Measurements from ENCODE around the gene OR10H1. TPM values are rescaled to one million over a fixed set of nuclear protein-coding genes. Genes with fewer than 3 reads are reported as not detected.
"Not testable (repeated sequence)": the region's sequence is repeated elsewhere in the genome, so short reads cannot be mapped to it uniquely, and the experiment has no call there.

The OR10H1 gene
- polyA plus RNA-seq, 1 donor = not detected

- no peaks in the 10 kb centered on the region for H3K4me1 ChIP-seq (ENCODE audit: control insufficient read depth, insufficient read depth, low read length)
- WGBS (ENCODE audit: insufficient coverage, low lambda C conversion rate) = no CpG with 5 or more reads among the region's 4 CpGs
- DNase-seq = peak; percentile 28 to 43
These were observed 26.7 kb downstream of the OR10H1 start for GRCh38 chr19:15788594-15789270.

GRCh38 chr19:15787611-15788155, 27.8 kb downstream of the OR10H1 start, which contains the start of gene OR10H5:
OR10H5 (plus strand) TSS chr19:15787661; CDS start chr19:15794049, 6,388 bp downstream.
- H3K36me3 ChIP-seq (ENCODE audit: control insufficient read depth, insufficient read depth, low read length) = no peaks in the 10 kb centered on the region
- WGBS (ENCODE audit: insufficient coverage, low lambda C conversion rate) = 80% methylated on average over 1 of the region's 6 CpGs
- no peak for DNase-seq
- no peaks in the 10 kb centered on the region for H3K4me1 ChIP-seq (ENCODE audit: control insufficient read depth, insufficient read depth, low read length)
- H3K4me3 ChIP-seq (ENCODE audit: low read length) = no peak within 1 kb of the TSS
- no peaks in the 10 kb centered on the region for H3K9me3 ChIP-seq (ENCODE audit: control insufficient read depth, low read depth, low read length)
- H3K27me3 ChIP-seq (ENCODE audit: control insufficient read depth, insufficient read depth, low read length) = no peaks in the 10 kb centered on the region
- H3K27ac ChIP-seq (ENCODE audit: low read length) = no peak within 1 kb of the TSS

More at GRCh38 chr19:15788594-15789270, 26.7 kb downstream of the OR10H1 start:
- Histone ChIP-seq H3K27ac (ENCODE audit: low read length) (no peak overlapping the region), H3K36me3 (ENCODE audit: control insufficient read depth, insufficient read depth, low read length) (no peaks in the 10 kb centered on the region), H3K27me3 (ENCODE audit: control insufficient read depth, insufficient read depth, low read length) (no peaks in the 10 kb centered on the region), H3K4me3 (ENCODE audit: low read length) (no peak overlapping the region), H3K9me3 (ENCODE audit: control insufficient read depth, low read depth, low read length) (no peaks in the 10 kb centered on the region)

- H3K4me3 ChIP-seq (ENCODE audit: low read length); H3K4me1 ChIP-seq (ENCODE audit: control insufficient read depth, insufficient read depth, low read length); H3K36me3 ChIP-seq (ENCODE audit: control insufficient read depth, insufficient read depth, low read length); H3K27ac ChIP-seq (ENCODE audit: low read length); H3K9me3 ChIP-seq (ENCODE audit: control insufficient read depth, low read depth, low read length); H3K27me3 ChIP-seq (ENCODE audit: control insufficient read depth, insufficient read depth, low read length); DNase-seq: not testable (repeated sequence)
- WGBS (ENCODE audit: insufficient coverage, low lambda C conversion rate) = 40% methylated on average over 1 of the region's 7 CpGs
These were observed 32.6 kb downstream of the OR10H1 start for GRCh38 chr19:15782896-15783295.

DNA sequence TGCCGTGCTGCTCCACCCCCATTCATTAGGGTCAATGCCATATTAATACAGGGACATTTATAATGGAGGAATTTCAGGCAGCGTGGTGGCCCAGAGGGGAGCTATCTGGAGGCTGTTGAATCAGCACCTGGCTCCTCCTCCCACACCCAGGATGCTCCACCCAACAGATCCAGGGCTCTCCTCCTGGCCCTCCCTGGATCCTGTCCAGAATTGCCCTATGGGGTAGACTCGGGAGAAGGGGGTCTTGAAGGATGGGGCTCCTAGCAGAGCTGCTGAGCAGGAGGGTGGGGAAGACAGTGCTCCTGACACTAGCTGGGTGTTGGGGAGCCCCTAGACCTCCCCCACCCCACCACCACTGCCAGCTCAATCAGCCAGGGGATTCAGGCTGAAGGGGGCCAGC, 33.3 kb downstream of the OR10H1 start:
- Histone ChIP-seq H3K27ac (ENCODE audit: low read length) (no peak overlapping the region), H3K4me1 (ENCODE audit: control insufficient read depth, insufficient read depth, low read length) (no peaks in the 10 kb centered on the region), H3K4me3 (ENCODE audit: low read length) (no peak overlapping the region), H3K9me3 (ENCODE audit: control insufficient read depth, low read depth, low read length) (no peaks in the 10 kb centered on the region), H3K36me3 (ENCODE audit: control insufficient read depth, insufficient read depth, low read length) (no peaks in the 10 kb centered on the region), H3K27me3 (ENCODE audit: control insufficient read depth, insufficient read depth, low read length) (no peaks in the 10 kb centered on the region)
- no peak for DNase-seq
- WGBS (ENCODE audit: insufficient coverage, low lambda C conversion rate) = no CpG with 5 or more reads among the region's 3 CpGs

- H3K27me3 ChIP-seq (ENCODE audit: control insufficient read depth, insufficient read depth, low read length) = no peaks in the 10 kb centered on the region
- no peaks in the 10 kb centered on the region for H3K9me3 ChIP-seq (ENCODE audit: control insufficient read depth, low read depth, low read length)
- no peak overlapping the region for H3K4me3 ChIP-seq (ENCODE audit: low read length)
- DNase-seq = no peak
- WGBS (ENCODE audit: insufficient coverage, low lambda C conversion rate) = no CpG with 5 or more reads among the region's 5 CpGs
- H3K36me3 ChIP-seq (ENCODE audit: control insufficient read depth, insufficient read depth, low read length) = no peaks in the 10 kb centered on the region
- no peak overlapping the region for H3K27ac ChIP-seq (ENCODE audit: low read length)
- no peaks in the 10 kb centered on the region for H3K4me1 ChIP-seq (ENCODE audit: control insufficient read depth, insufficient read depth, low read length)
These were observed 33.8 kb downstream of the OR10H1 start for GRCh38 chr19:15781661-15782060.

GRCh38 chr19:15780610-15781418, 34.6 kb downstream of the OR10H1 start:
- WGBS (ENCODE audit: insufficient coverage, low lambda C conversion rate) = no CpG with 5 or more reads among the region's 7 CpGs
- Histone ChIP-seq H3K27me3 (ENCODE audit: control insufficient read depth, insufficient read depth, low read length) (no peaks in the 10 kb centered on the region), H3K27ac (ENCODE audit: low read length) (no peak overlapping the region), H3K36me3 (ENCODE audit: control insufficient read depth, insufficient read depth, low read length) (no peaks in the 10 kb centered on the region), H3K4me1 (ENCODE audit: control insufficient read depth, insufficient read depth, low read length) (no peaks in the 10 kb centered on the region), H3K9me3 (ENCODE audit: control insufficient read depth, low read depth, low read length) (no peaks in the 10 kb centered on the region), H3K4me3 (ENCODE audit: low read length) (no peak overlapping the region)
- no peak for DNase-seq

DNA sequence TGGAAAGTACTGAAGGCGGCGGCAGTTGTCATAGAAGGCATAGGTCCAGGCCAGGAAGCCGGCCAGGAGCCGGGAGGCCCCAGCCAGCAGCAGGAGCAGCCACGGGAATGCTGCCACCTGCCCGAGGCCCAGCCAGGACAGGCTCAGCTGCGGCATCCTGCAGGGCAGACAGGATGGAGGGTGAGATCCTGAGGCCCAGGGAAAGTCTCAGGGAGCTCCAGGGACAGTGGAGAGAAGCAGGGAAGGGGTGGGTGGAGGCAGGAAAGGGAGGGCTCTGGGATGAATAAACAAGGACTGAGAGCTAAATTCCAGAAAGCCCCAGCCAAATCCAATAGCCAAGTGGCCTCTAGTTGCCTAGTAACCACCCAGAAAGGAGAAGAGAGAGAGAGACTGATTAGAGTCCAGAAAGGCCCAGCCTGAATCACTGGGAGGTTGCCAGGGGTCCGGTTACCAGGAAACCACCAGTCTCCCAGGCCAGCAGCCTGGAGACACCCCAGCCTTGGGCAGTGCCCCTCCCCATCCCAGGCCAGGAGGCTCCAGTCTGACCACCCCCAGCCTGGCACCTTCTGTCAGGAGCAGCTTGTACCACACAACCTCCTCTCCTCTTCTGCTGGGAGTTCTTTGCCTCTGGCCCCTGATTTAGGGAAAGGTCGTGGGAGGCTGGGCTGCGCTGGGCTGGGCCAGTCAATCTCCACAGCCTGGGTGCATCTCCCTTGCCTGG, 35.5 kb downstream of the OR10H1 start:
- no peaks in the 10 kb centered on the region for H3K9me3 ChIP-seq (ENCODE audit: control insufficient read depth, low read depth, low read length)
- no peaks in the 10 kb centered on the region for H3K27me3 ChIP-seq (ENCODE audit: control insufficient read depth, insufficient read depth, low read length)
- no CpG with 5 or more reads among the region's 10 CpGs for WGBS (ENCODE audit: insufficient coverage, low lambda C conversion rate)
- peak; percentile 43 to 49 for DNase-seq
- no peak overlapping the region for H3K27ac ChIP-seq (ENCODE audit: low read length)
- H3K4me3 ChIP-seq (ENCODE audit: low read length) = no peak overlapping the region
- no peaks in the 10 kb centered on the region for H3K4me1 ChIP-seq (ENCODE audit: control insufficient read depth, insufficient read depth, low read length)
- H3K36me3 ChIP-seq (ENCODE audit: control insufficient read depth, insufficient read depth, low read length) = no peaks in the 10 kb centered on the region

DNA sequence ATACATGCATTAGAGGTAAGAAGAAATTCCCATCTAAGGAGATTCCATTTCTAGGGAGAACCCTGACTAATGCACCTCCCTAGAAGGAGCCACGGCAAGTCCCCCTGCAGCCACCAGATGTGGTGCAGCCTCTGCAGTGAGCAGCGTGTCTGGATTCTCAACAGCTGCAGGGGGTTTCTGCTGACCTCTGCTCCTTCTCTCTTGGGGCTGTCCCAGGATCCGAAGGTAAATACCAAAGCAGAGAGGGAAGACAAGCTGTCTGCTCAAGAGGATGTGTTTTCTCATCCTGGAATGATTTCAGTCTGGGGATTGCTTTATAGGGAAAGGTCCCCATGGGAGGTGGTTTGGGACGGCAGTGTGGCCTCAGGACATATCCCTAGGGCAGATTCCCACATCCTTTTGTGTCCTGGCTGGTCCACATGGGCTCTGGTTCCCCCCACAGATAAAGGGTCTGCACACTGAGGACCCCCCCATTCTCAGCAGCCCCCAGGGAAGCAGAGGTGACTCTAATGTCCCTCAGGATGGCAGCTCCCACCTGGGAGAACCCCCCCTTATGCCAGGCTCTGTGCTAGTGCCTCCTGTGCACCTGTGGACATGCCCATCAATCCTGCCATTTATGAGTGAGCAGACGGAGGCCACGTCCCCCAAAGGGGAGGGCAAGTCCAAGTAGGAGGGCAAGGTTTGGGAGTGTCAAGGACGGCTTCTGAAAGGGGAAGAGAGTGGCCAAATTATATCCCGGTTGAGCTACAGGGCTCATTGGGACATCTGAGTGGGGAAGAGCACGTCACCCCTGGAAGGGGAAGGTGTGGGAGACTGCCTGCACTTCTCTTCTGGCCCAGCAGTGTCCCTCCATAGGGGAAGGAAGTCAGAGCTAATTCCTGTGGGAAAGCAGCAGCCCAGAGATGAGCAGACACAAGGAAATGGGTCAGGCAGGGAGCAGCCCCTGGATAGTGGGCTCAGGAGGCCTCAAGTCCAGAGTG, 38.2 kb downstream of the OR10H1 start:
- no peaks in the 10 kb centered on the region for H3K4me1 ChIP-seq (ENCODE audit: control insufficient read depth, insufficient read depth, low read length)
- no CpG with 5 or more reads among the region's 9 CpGs for WGBS (ENCODE audit: insufficient coverage, low lambda C conversion rate)
- peak in 1 of 2 donors; percentile 37 for DNase-seq
- H3K9me3 ChIP-seq (ENCODE audit: control insufficient read depth, low read depth, low read length) = no peaks in the 10 kb centered on the region
- no peak overlapping the region for H3K4me3 ChIP-seq (ENCODE audit: low read length)
- no peaks in the 10 kb centered on the region for H3K27me3 ChIP-seq (ENCODE audit: control insufficient read depth, insufficient read depth, low read length)
- no peaks in the 10 kb centered on the region for H3K36me3 ChIP-seq (ENCODE audit: control insufficient read depth, insufficient read depth, low read length)
- no peak overlapping the region for H3K27ac ChIP-seq (ENCODE audit: low read length)

DNA sequence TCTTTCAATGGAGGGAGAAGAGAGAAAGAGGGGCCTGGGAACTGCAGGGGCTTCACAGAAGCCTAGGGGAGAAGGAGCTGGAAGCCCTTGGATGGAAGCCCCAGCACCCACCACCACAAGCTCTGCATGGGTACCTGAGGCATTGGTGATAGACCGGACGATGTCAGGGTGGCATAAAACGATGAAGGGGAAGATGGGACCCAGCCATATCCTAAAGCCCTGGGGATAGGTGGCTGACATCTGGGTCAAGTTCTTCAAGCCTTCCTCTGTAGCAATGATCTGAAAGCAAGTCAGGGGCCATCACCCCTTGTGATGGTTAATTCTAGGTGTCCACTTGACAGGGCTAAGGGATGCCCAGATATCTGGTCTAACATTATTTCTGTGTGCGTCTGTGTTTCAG, 39.2 kb downstream of the OR10H1 start:
- no peak for DNase-seq
- Histone ChIP-seq H3K4me1 (ENCODE audit: control insufficient read depth, insufficient read depth, low read length) (no peaks in the 10 kb centered on the region), H3K4me3 (ENCODE audit: low read length) (no peak overlapping the region), H3K36me3 (ENCODE audit: control insufficient read depth, insufficient read depth, low read length) (no peaks in the 10 kb centered on the region), H3K27ac (ENCODE audit: low read length) (no peak overlapping the region), H3K27me3 (ENCODE audit: control insufficient read depth, insufficient read depth, low read length) (no peaks in the 10 kb centered on the region), H3K9me3 (ENCODE audit: control insufficient read depth, low read depth, low read length) (no peaks in the 10 kb centered on the region)
- WGBS (ENCODE audit: insufficient coverage, low lambda C conversion rate) = 80% methylated on average over 2 of the region's 4 CpGs
